GM23248 (cell line): ENCODE data around the gene THUMPD3. TPM values are rescaled to one million over a fixed set of nuclear protein-coding genes. Genes with fewer than 3 reads are reported as not detected.

Experiments used
- DNase-seq: peaks from one replicate; pipeline ENCODE4 v3.0.0-alpha.2; 2015
- H2AFZ ChIP-seq: fragments of 200-600 bp; sonication (generic); 2 replicates; pipeline ENCODE4 v1.6.1; 2016; ENCODE audit warnings: antibody characterized with exemption
- H3F3A ChIP-seq: fragments of 200-600 bp; sonication (generic); 2 replicates; pipeline ENCODE4 v1.6.1; 2016; ENCODE audit warnings: mild to moderate bottlenecking, antibody characterized with exemption, mixed run types; ENCODE audit not compliant: insufficient read depth
- H3K27ac ChIP-seq: fragments of 200-600 bp; sonication (generic); 2 replicates; pipeline ENCODE4 v1.5.1; 2016; ENCODE audit warnings: mild to moderate bottlenecking
- H3K27me3 ChIP-seq: fragments of 200-600 bp; sonication (generic); replicated peaks from 2 replicates; pipeline ENCODE4 v1.6.1; 2016; ENCODE audit warnings: mild to moderate bottlenecking; ENCODE audit not compliant: insufficient read depth
- H3K36me3 ChIP-seq: fragments of 200-600 bp; sonication (generic); 2 replicates; pipeline ENCODE4 v1.6.1; 2016; ENCODE audit warnings: low read depth, mild to moderate bottlenecking
- H3K4me1 ChIP-seq: fragments of 200-600 bp; sonication (generic); 2 replicates; pipeline ENCODE4 v1.6.1; 2016; ENCODE audit warnings: mild to moderate bottlenecking; ENCODE audit not compliant: insufficient read depth
- H3K4me2 ChIP-seq: fragments of 200-600 bp; sonication (generic); one replicate; pipeline ENCODE4 v1.6.1; 2016; ENCODE audit warnings: mild to moderate bottlenecking; ENCODE audit not compliant: unreplicated experiment
- H3K4me3 ChIP-seq: fragments of 200-600 bp; sonication (generic); 2 replicates; pipeline ENCODE4 v1.5.1; 2016; ENCODE audit warnings: mild to moderate bottlenecking
- H3K79me2 ChIP-seq: fragments of 200-600 bp; sonication (generic); 2 replicates; pipeline ENCODE4 v1.6.1; 2016; ENCODE audit warnings: mild to moderate bottlenecking; ENCODE audit not compliant: insufficient read depth
- H3K9ac ChIP-seq: fragments of 200-600 bp; sonication (generic); 2 replicates; pipeline ENCODE4 v1.6.1; 2016; ENCODE audit warnings: mild to moderate bottlenecking
- H3K9me2 ChIP-seq: fragments of 200-600 bp; sonication (generic); 2 replicates; pipeline ENCODE4 v1.6.1; 2016; ENCODE audit warnings: mixed run types, mild to moderate bottlenecking, moderate library complexity; ENCODE audit not compliant: insufficient read depth
- H3K9me3 ChIP-seq: fragments of 200-600 bp; sonication (generic); one replicate; pipeline ENCODE4 v1.6.1; 2017; ENCODE audit warnings: low read depth
- H4K20me1 ChIP-seq: fragments of 200-600 bp; sonication (generic); 2 replicates; pipeline ENCODE4 v1.6.0; 2016; ENCODE audit not compliant: insufficient read depth
- EZH2 ChIP-seq: fragments of 200-600 bp; sonication (generic); IDR thresholded peaks from 2 replicates; pipeline ENCODE4 v1.6.1; 2018; ENCODE audit warnings: antibody characterized with exemption, mild to moderate bottlenecking; ENCODE audit not compliant: insufficient read depth, poor library complexity, severe bottlenecking
- EZH2phosphoT487 ChIP-seq: fragments of 200-600 bp; sonication (generic); IDR thresholded peaks from 2 replicates; pipeline ENCODE4 v1.6.1; 2018; ENCODE audit warnings: antibody characterized with exemption, moderate library complexity, mild to moderate bottlenecking, low read depth; ENCODE audit not compliant: insufficient read depth
- WGBS, 2 experiments: methylation state at CpG; one replicate each; pipeline ENCODE4 v1.1.6; 2015 to 2017; ENCODE audit warnings: low lambda C conversion rate in 2 of 2, low coverage in 1 of 2; ENCODE audit errors: missing lambda C conversion rate in 2 of 2; 5-methylcytosine and 5-hydroxymethylcytosine counted together
- in situ Hi-C: fragments of 300-500 bp; cut with MboI; formaldehyde crosslinking; loops from 2 replicates; pipeline ENCODE4 v1.15.0; 2020
- polyA plus RNA-seq: library from polyadenylated mRNA; unstranded; fragments of >200 nt; fragmentation: Nextera tagmentation; extraction: Ambion mirVana; gene quantifications from 2 replicates; pipeline ENCODE4 v1.2.1, GENCODE V29; 2016
- total RNA-seq: library from RNA; depleted of rRNA; stranded (reverse); fragments of >200 nt; shearing (Covaris generic); gene quantifications from 2 replicates; pipeline ENCODE4 v1.2.3, GENCODE V29; 2014

The THUMPD3 gene
- total and polyA plus RNA-seq, 2 experiments from 2014 or later: 27.9 to 38.9 TPM

DNA sequence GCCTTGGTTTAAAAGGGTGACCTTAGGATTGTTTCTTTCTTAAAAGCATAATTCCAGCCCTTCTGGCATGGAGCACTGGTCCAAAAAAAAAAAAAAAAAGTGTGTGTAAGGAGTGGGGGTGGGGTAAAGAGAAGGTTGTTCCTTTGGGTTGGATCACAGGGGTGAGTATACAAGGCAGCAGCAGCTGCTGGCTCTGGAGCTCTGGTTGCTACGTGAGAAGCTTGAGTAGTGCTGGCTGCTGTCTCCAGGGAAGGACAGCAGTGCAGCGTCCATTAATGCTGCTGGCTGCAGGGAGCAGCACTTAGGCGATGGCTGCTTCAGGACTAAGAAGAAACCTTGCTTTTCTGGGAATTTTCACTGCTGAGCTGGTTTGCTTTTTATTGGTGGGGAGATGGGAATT, 36.9 kb downstream of the THUMPD3 start:
- H4K20me1 ChIP-seq: peaks cover 34% of the 10 kb centered on the region
- peaks cover 72% of the 10 kb centered on the region for H3F3A ChIP-seq
- H3K4me1 ChIP-seq: peaks cover 56% of the 10 kb centered on the region
- TF ChIP-seq EZH2phosphoT487 (no peak), EZH2 (no peak)
- no peaks in the 10 kb centered on the region for H3K9me2 ChIP-seq
- WGBS, 2 experiments: 0 to 2% methylated on average over 3 of the region's 3 CpGs
- peak overlapping the region; percentile 99 for H3K27ac ChIP-seq
- no peaks in the 10 kb centered on the region for H3K9me3 ChIP-seq
- peak overlapping the region; percentile 100 for H3K9ac ChIP-seq
- H3K36me3 ChIP-seq: peaks cover 5% of the 10 kb centered on the region; the same call in 1 of the 2 replicates
- peak overlapping the region; percentile 86 for H3K4me2 ChIP-seq
- DNase-seq: peak; percentile 98
- H3K27me3 ChIP-seq: no peaks in the 10 kb centered on the region
- in situ Hi-C loops: no loop called here
- peaks cover 85% of the 10 kb centered on the region for H3K79me2 ChIP-seq
- peak overlapping the region; percentile 95 for H3K4me3 ChIP-seq
- H2AFZ ChIP-seq: no peak overlapping the region

DNA sequence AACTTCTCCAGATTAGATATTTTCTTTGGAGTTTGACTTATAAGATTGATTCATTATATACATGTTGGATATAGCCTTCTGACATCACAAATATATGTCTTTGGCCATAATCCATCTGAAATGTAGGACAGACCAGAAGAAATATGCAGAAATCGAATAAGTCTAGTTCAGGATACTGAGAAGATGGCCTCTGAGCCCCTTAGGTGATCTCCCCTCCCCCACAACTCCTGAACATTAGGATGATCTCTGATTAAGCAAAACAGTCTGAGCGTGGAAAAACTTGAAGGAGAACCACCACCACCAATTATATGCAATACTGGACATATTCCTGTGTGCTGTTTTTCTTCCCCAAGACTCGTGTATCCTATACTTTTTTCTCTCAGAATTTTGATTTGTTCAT, 37.8 kb downstream of the THUMPD3 start:
- Histone ChIP-seq H3K4me3 (peak overlapping the region; percentile 95), H3K79me2 (peaks cover 85% of the 10 kb centered on the region), H3F3A (peaks cover 68% of the 10 kb centered on the region), H3K36me3 (no peaks in the 10 kb centered on the region), H3K9me2 (no peaks in the 10 kb centered on the region), H4K20me1 (peaks cover 43% of the 10 kb centered on the region), H3K9ac (peak overlapping the region; percentile 100), H3K27me3 (no peaks in the 10 kb centered on the region), H2AFZ (no peak overlapping the region), H3K9me3 (no peaks in the 10 kb centered on the region), H3K4me2 (peak overlapping the region; percentile 86), H3K4me1 (peaks cover 58% of the 10 kb centered on the region), H3K27ac (peak overlapping the region; percentile 99)
- peak; percentile 35 for DNase-seq
- in situ Hi-C loops: no loop called here
- TF ChIP-seq EZH2phosphoT487: no peak
- no peak for TF ChIP-seq EZH2
- 13 to 20% methylated on average over 3 of the region's 3 CpGs for WGBS, 2 experiments

DNA sequence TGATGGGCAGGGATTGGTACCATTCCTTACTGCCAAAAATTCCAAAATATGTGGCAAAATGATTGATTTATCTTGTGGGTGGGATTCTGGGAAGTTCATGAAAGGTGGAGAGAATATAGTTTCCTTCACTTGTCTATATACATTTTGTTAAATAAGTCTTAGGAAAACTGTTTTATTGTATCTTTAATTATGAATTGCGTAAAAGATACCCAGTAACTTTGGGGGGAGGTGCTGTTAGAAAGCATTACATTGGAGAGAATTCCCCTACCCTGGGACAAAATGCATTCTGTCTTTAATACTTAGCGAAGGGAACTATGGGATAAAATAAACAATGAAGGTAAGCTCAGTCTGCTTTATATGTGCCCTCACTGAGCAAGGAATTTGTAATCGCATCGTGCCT, 39.1 kb downstream of the THUMPD3 start:
- WGBS, 2 experiments: 44 to 51% methylated on average over 4 of the region's 4 CpGs

DNA sequence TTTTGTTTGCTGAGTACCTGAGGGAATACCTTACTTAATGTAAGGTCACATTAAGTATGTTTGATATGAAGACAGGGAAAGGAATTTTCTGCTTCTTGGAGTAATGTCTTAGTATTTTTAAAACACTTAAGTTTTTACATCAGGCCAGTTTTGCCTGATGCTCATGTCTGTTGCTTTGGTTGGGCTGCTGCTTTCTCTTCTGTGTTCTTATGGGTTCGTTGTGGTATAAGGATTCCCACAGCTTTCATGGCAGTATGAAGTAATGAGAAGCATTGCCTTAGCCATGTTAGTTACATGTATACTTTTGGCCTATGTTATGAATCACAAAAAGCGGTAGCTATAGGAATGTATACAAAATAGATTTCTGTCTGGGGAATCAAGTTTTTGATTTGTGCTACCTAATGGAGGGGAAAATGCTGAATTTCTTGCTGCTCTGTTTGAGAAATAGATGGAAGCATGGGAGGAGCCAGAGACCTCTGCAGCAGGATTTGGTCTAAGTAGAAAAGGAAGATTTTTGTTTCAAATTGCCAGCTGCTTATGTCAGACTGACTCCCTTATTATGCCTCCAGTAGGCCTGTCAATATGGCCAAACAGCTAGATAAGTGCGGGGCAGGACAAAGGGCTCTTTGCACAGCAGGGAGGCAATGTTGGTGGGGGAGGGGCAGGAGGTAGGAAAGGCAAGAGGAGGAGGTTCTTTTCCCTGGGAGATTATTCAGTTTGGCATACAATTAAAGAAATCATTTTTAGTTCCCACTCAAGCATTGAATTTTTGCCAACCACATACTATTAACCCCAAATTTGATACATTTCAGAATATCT, 39.8 kb downstream of the THUMPD3 start:
- Histone ChIP-seq H3K4me3 (peak overlapping the region; percentile 95), H2AFZ (no peak overlapping the region), H3K27me3 (no peaks in the 10 kb centered on the region), H3K9ac (peak overlapping the region; percentile 100), H3K9me2 (no peaks in the 10 kb centered on the region), H3F3A (peaks cover 63% of the 10 kb centered on the region), H3K27ac (peak overlapping the region; percentile 99), H3K79me2 (peaks cover 100% of the 10 kb centered on the region), H3K4me1 (peaks cover 65% of the 10 kb centered on the region), H3K36me3 (no peaks in the 10 kb centered on the region), H3K9me3 (no peaks in the 10 kb centered on the region), H4K20me1 (peaks cover 46% of the 10 kb centered on the region), H3K4me2 (peak overlapping the region; percentile 86)
- in situ Hi-C loops: no loop called here
- DNase-seq: peak; percentile 52
- WGBS, 2 experiments: 15 to 21% methylated on average over 3 of the region's 3 CpGs
- TF ChIP-seq EZH2 (no peak), EZH2phosphoT487 (no peak)

More for the DNA sequence above, 39.1 kb downstream of the THUMPD3 start:
- Histone ChIP-seq H3K4me3 (peak overlapping the region; percentile 95), H3K9ac (peak overlapping the region; percentile 100), H3K9me3 (no peaks in the 10 kb centered on the region), H3K4me2 (peak overlapping the region; percentile 86), H3K79me2 (peaks cover 93% of the 10 kb centered on the region), H3K9me2 (no peaks in the 10 kb centered on the region), H3K27ac (peak overlapping the region; percentile 99), H3K4me1 (peaks cover 65% of the 10 kb centered on the region), H3K27me3 (no peaks in the 10 kb centered on the region), H4K20me1 (peaks cover 46% of the 10 kb centered on the region), H2AFZ (no peak overlapping the region), H3K36me3 (no peaks in the 10 kb centered on the region), H3F3A (peaks cover 63% of the 10 kb centered on the region)
- DNase-seq: no peak
- in situ Hi-C loops: no loop called here
- TF ChIP-seq EZH2phosphoT487 (no peak), EZH2 (no peak)
